ENCODE results near the gene MIGA1. TPM values are rescaled to one million over a fixed set of nuclear protein-coding genes. Genes with fewer than 3 reads are reported as not detected.
"Not testable (repeated sequence)": the region's sequence is repeated elsewhere in the genome, so short reads cannot be mapped to it uniquely, and the experiment has no call there.

The MIGA1 gene
- total RNA-seq, 1 donor from 2014 or later = 17.5 TPM

- DNase-seq (ENCODE audit: low spot score) = no peak
Observed at GRCh38 chr1:77906624-77907023, 127.2 kb downstream of the MIGA1 start.

- no peak for DNase-seq (ENCODE audit: low spot score)
Observed at GRCh38 chr1:77910116-77910515, 130.7 kb downstream of the MIGA1 start.

- DNase-seq (ENCODE audit: low spot score) = not testable (repeated sequence)
Observed at GRCh38 chr1:77918918-77919317, 139.5 kb downstream of the MIGA1 start.

- no peak for DNase-seq (ENCODE audit: low spot score)
Observed at GRCh38 chr1:77925518-77925917, 146.1 kb downstream of the MIGA1 start.

- no peak for DNase-seq (ENCODE audit: low spot score)
Observed at GRCh38 chr1:77925956-77926355, 146.5 kb downstream of the MIGA1 start.

GRCh38 chr1:77926561-77927357, 147.3 kb downstream of the MIGA1 start:
- DNase-seq (ENCODE audit: low spot score) = no peak

GRCh38 chr1:77927414-77927813, 148.0 kb downstream of the MIGA1 start:
- no peak for DNase-seq (ENCODE audit: low spot score)

Other genes starting within 250 kb of the MIGA1 start
- 35.1 TPM for gene ZZZ3, start 97.0 kb upstream of the MIGA1 start, total RNA-seq
- gene USP33, start 19.8 kb upstream of the MIGA1 start, total RNA-seq = 97.9 TPM
- 15.4 TPM for gene NEXN, start 109.0 kb downstream of the MIGA1 start, total RNA-seq
- 93.6 TPM for gene FUBP1, start 199.4 kb downstream of the MIGA1 start, total RNA-seq
- 25.2 TPM for gene DNAJB4, start 225.3 kb downstream of the MIGA1 start, total RNA-seq

Measured in mesenteric fat pad (tissue), 1 donor.